ENCODE measurements around the gene GALNT9. TPM values are rescaled to one million over a fixed set of nuclear protein-coding genes. Genes with fewer than 3 reads are reported as not detected.

GALNT9 gene
- polyA plus RNA-seq, 2 of the 4 experiments (the other 2 are of a cell fraction), result 0.66 to 2.8 TPM

GRCh38 chr12:132265056-132265800 lies 64.2 kb downstream of the GALNT9 start:
- TF ChIP-seq E2F6 (IDR thresholded peaks at IDR 0.05; ENCODE audit: borderline replicate concordance, low read depth) (no peak), EHMT2 (IDR thresholded peaks at IDR 0.05; ENCODE audit: low read depth) (no peak), KDM1A (IDR thresholded peaks at IDR 0.05; ENCODE audit: low read depth) (no peak), POLR2A (IDR thresholded peaks at IDR 0.05; ENCODE audit: low read length) (no peak), CBX2 (IDR thresholded peaks at IDR 0.05; ENCODE audit: borderline replicate concordance, low read depth) (no peak), SMC3 (IDR thresholded peaks at IDR 0.05) (no peak), REST (IDR thresholded peaks at IDR 0.05) (no peak), ELK1 (IDR thresholded peaks at IDR 0.05; ENCODE audit: low read depth, low read length) (no peak), TFCP2L1 (CRISPR knock-in tag; IDR thresholded peaks at IDR 0.05) (no peak), FOXS1 (CRISPR knock-in tag; IDR thresholded peaks at IDR 0.05) (no peak), RFX5 (IDR thresholded peaks at IDR 0.05) (no peak), HEYL (CRISPR knock-in tag; IDR thresholded peaks at IDR 0.05) (no peak), GATA3 (IDR thresholded peaks at IDR 0.05; ENCODE audit: borderline replicate concordance) (no peak), MYC (IDR thresholded peaks at IDR 0.05; ENCODE audit: borderline replicate concordance, low read length) (no peak), CEBPB (IDR thresholded peaks at IDR 0.05) (no peak), MAX (IDR thresholded peaks at IDR 0.05) (no peak), MAZ (IDR thresholded peaks at IDR 0.05; ENCODE audit: borderline replicate concordance, low read depth, low read length) (no peak), ZC3H11A (IDR thresholded peaks at IDR 0.05) (no peak), MAFK (IDR thresholded peaks at IDR 0.05; ENCODE audit: partially characterized antibody) (no peak)
- Histone ChIP-seq H3K4me1 (no peaks in the 10 kb centered on the region), H3K27ac (no peak overlapping the region), H3K4me2 (no peak overlapping the region), H3K9me3 (no peaks in the 10 kb centered on the region), H3K4me3 (no peak overlapping the region)
- FAIRE-seq (no peak), ATAC-seq (no peak), DNase-seq (ENCODE audit: low read depth in 1 of 2, low spot score in 1 of 2) (no peak)
- ChIA-PET POLR2A (no interaction called here), CTCF (interaction anchor here (1.8 kb wide), 1 partner anchor 16 kb away, joined by 4 read pairs; no protein-coding TSS in a partner anchor)
- 71% methylated on average over 25 of the region's 25 CpGs for WGBS (ENCODE audit: missing lambda C conversion rate)

GRCh38 chr12:132264086-132265010 lies 65.0 kb downstream of the GALNT9 start:
- ATAC-seq (no peak; a peak in 1 of 6 replicates), FAIRE-seq (no peak)
- H3K9me3 ChIP-seq, result no peaks in the 10 kb centered on the region

More at GRCh38 chr12:132264086-132265010, 65.0 kb downstream of the GALNT9 start:
- POLR2A ChIA-PET, result no interaction called here
- H3K27ac ChIP-seq, result no peak overlapping the region
- 84% methylated on average over 47 of the region's 49 CpGs for WGBS (ENCODE audit: missing lambda C conversion rate)
- no peak overlapping the region for H3K4me2 ChIP-seq
- H3K4me1 ChIP-seq, result no peaks in the 10 kb centered on the region
- DNase-seq (ENCODE audit: low read depth in 1 of 2, low spot score in 1 of 2), result no peak
- H3K4me3 ChIP-seq, result no peak overlapping the region
- CTCF ChIA-PET, result interaction anchor here (1.5 kb wide), 1 partner anchor 18 kb away, joined by 4 read pairs; no protein-coding TSS in a partner anchor
- no peak for TF ChIP-seq NFE2L2 (conservative IDR thresholded peaks at IDR 0.05; ENCODE audit: low read length)
- no peak for TF ChIP-seq MAZ (IDR thresholded peaks at IDR 0.05; ENCODE audit: borderline replicate concordance, low read depth, low read length)
- no peak for TF ChIP-seq ELK1 (IDR thresholded peaks at IDR 0.05; ENCODE audit: low read depth, low read length)
- no peak for TF ChIP-seq BHLHE40 (IDR thresholded peaks at IDR 0.05; ENCODE audit: low read depth, low read length)
- TF ChIP-seq FOSL2 (IDR thresholded peaks at IDR 0.05), result no peak
- no peak for TF ChIP-seq FOSL2 (CRISPR knock-in tag; IDR thresholded peaks at IDR 0.05)
- TF ChIP-seq MAFK (IDR thresholded peaks at IDR 0.05; ENCODE audit: partially characterized antibody), result no peak
- no peak for TF ChIP-seq EP300 (IDR thresholded peaks at IDR 0.05)
- TF ChIP-seq HMGXB4 (CRISPR knock-in tag; IDR thresholded peaks at IDR 0.05; ENCODE audit: borderline replicate concordance), result no peak
- no peak for TF ChIP-seq EHF (CRISPR knock-in tag; IDR thresholded peaks at IDR 0.05)
- no peak for TF ChIP-seq SMC3 (IDR thresholded peaks at IDR 0.05)
- TF ChIP-seq CHD2 (IDR thresholded peaks at IDR 0.05; ENCODE audit: low read length, partially characterized antibody), result no peak
- no peak for TF ChIP-seq CBX2 (IDR thresholded peaks at IDR 0.05; ENCODE audit: borderline replicate concordance, low read depth)

Measured in A549 (cell line).